Vagina (tissue), 2 donors: ENCODE measurements around the gene ANAPC5.

Experiments used
- CTCF ChIP-seq, 3 experiments: fragments of 450-650 bp in 2 of 3; fragments of 200-600 bp in 1 of 3; sonication (generic) in 1 of 3; IDR thresholded peaks; one replicate each; pipeline ENCODE4 v1.5.1; 2017 to 2019; ENCODE audit warnings: antibody characterized with exemption in 3 of 3, mild to moderate bottlenecking in 2 of 3, moderate library complexity in 2 of 3
- POLR2A ChIP-seq, 2 donors: fragments of 450-650 bp; IDR thresholded peaks; one replicate each; pipeline ENCODE4 v1.6.1; 2017; ENCODE audit warnings: antibody characterized with exemption in 2 of 2, mild to moderate bottlenecking in 2 of 2, moderate library complexity in 2 of 2
- POLR2AphosphoS5 ChIP-seq, 2 donors: sonication (generic); formaldehyde crosslinking; IDR thresholded peaks; one replicate each; pipeline ENCODE4 v1.9.0; 2017; ENCODE audit warnings: antibody characterized with exemption in 2 of 2, mild to moderate bottlenecking in 2 of 2, low read depth in 1 of 2; ENCODE audit not compliant: insufficient read depth in 1 of 2

DNA sequence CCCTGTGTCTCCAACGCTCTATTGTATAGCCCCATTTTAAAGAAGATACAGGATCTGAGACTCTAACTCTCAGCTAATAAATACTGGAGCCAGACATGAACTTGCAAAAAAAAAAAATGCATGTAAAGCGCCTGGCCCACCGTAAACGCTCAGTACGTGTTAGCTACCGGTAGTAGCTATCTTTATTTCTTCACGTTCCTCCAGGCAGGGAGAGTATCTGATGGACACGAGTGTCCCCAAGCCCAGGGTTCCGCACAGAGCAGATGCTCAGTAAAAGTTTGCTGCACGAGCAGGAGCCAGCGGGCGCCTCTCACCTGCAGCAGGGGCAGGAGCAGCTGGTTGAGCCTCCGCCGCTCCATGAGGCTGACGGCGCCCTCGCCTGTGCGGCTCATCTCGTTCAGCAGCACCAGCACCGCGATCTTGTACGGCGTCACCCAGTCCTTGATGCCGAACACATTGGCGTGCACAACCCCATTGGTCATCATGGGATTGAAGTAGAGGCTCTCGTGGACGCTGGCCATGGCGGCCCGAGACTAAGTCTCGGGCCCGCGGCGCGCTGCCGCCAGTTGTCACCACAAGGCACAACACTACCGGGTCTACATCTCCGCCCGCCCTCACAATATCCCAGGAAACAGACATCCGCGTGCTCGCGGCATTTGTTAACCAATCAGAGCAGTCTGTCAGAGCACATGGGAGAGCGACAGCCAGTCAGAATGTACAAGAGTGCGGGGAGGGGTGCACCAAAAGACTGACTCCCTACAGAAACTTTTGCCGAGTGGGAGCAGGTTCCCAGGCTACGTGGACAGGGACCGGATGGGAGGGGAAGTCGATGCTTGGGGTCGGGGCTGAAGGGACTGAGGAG, at the start of gene ANAPC5:
- TF ChIP-seq CTCF (IDR thresholded peaks at IDR 0.05) = no peak
- TF ChIP-seq POLR2AphosphoS5 (IDR thresholded peaks at IDR 0.05; ENCODE audit: insufficient read depth in 1 of 2, low read depth in 1 of 2) = peak; percentile 87 to 97
- TF ChIP-seq POLR2A (IDR thresholded peaks at IDR 0.05) = peak in 1 of 2 donors; percentile 35
